GM12878 (cell line): ENCODE data around the gene DMBX1. TPM values are rescaled to one million over a fixed set of nuclear protein-coding genes. Genes with fewer than 3 reads are reported as not detected.

ENCODE experiments used
- ATAC-seq: fragments of 200-7000 bp; cut with Tn5 transposase; 3 replicates; pipeline ENCODE4 v1.9.1; 2020; ENCODE audit warnings: mild to moderate bottlenecking, moderate library complexity
- BruUV-seq: library from RNA; stranded (reverse); fragments of 400-500 nt; replicated peaks from 2 replicates; lab custom pipeline; 2021; lab: Mats Ljungman, UMichigan
- CTCF ChIA-PET: fragments of 300-600 bp; sonication (Branson Sonifier 250); formaldehyde crosslinking; extraction: SDS; loops from one replicate; lab custom pipeline; 2021; ENCODE audit warnings: inconsistent platforms; lab: Yijun Ruan, JAX
- POLR2A ChIA-PET: fragments of 350-600 bp; formaldehyde crosslinking; extraction: SDS; loops from one replicate; lab custom pipeline; 2021; ENCODE audit warnings: inconsistent platforms; lab: Charles Lee
- RAD21 ChIA-PET: fragments of 300-600 bp; sonication (Branson Sonifier 250); formaldehyde crosslinking; loops from one replicate; lab custom pipeline; 2023; ENCODE audit warnings: antibody characterized with exemption; ENCODE audit not compliant: unreplicated experiment; lab: Charles Lee
- SMC1A ChIA-PET: fragments of 300-600 bp; sonication (Branson Sonifier 250); formaldehyde crosslinking; loops from one replicate; lab custom pipeline; 2023; ENCODE audit not compliant: unreplicated experiment, uncharacterized antibody; lab: Charles Lee
- DNase-seq: peaks from one replicate; pipeline ENCODE4 v3.0.0-alpha.2; 2011; ENCODE audit warnings: low read depth, low spot score
- FAIRE-seq: peaks from 3 replicates; lab custom pipeline; 2011; peaks lifted over from hg19 to GRCh38; lab: Jason Lieb, UNC
- H2AFZ ChIP-seq: 2 replicates; pipeline ENCODE4 v1.6.0; 2011; ENCODE audit warnings: low read depth, low read length, control low read depth; ENCODE audit not compliant: control insufficient read depth
- H3K27ac ChIP-seq: 2 replicates; pipeline ENCODE4 v1.5.1; 2011; ENCODE audit warnings: control low read depth; ENCODE audit not compliant: control insufficient read depth, insufficient read depth
- H3K27me3 ChIP-seq, 2 experiments: replicated peaks in 1 of 2; 2 replicates each; pipeline versions ENCODE4 v1.6.0 to v1.6.1; 2011; ENCODE audit warnings: low read length in 1 of 2; ENCODE audit not compliant: control insufficient read depth in 2 of 2, insufficient read depth in 2 of 2
- H3K36me3 ChIP-seq, 2 experiments: 2 replicates each; pipeline ENCODE4 v1.5.1; 2011; ENCODE audit warnings: low read length in 1 of 2; ENCODE audit not compliant: control insufficient read depth in 2 of 2, insufficient read depth in 2 of 2
- H3K4me1 ChIP-seq: 2 replicates; pipeline ENCODE4 v1.6.1; 2011; ENCODE audit warnings: mild to moderate bottlenecking, low read length, moderate library complexity, mixed read lengths; ENCODE audit not compliant: control insufficient read depth, insufficient read depth
- H3K4me2 ChIP-seq: 2 replicates; pipeline ENCODE4 v1.6.0; 2011; ENCODE audit warnings: control low read depth; ENCODE audit not compliant: control insufficient read depth, insufficient read depth
- H3K4me3 ChIP-seq: fragments of 200-600 bp; sonication (generic); 2 replicates; pipeline ENCODE4 v1.5.1; 2016
- H3K79me2 ChIP-seq: 2 replicates; pipeline ENCODE4 v1.6.0; 2011; ENCODE audit warnings: low read length; ENCODE audit not compliant: control insufficient read depth, insufficient read depth
- H3K9ac ChIP-seq: 2 replicates; pipeline ENCODE4 v1.8.0; 2011; ENCODE audit warnings: low read length, control low read depth, mixed read lengths; ENCODE audit not compliant: control insufficient read depth, insufficient read depth
- H3K9me3 ChIP-seq: replicated peaks from 3 replicates; pipeline ENCODE4 v1.5.1; 2011; ENCODE audit warnings: mild to moderate bottlenecking, low read length; ENCODE audit not compliant: control insufficient read depth, insufficient read depth
- H4K20me1 ChIP-seq: 2 replicates; pipeline ENCODE4 v1.6.0; 2011; ENCODE audit not compliant: control insufficient read depth, insufficient read depth
- CHD4 ChIP-seq: fragments of 200-600 bp; sonication (generic); IDR thresholded peaks from 2 replicates; pipeline ENCODE4 v1.6.1; 2016; ENCODE audit warnings: mild to moderate bottlenecking
- CREM ChIP-seq: IDR thresholded peaks from 2 replicates; pipeline ENCODE4 v1.6.1; 2014; ENCODE audit warnings: antibody characterized with exemption, low read depth
- EGR1 ChIP-seq, 2 experiments: IDR thresholded peaks; 1 replicate in 1 of 2; 2 replicates in 1 of 2; pipeline ENCODE4 v1.6.1; 2011 to 2012; ENCODE audit warnings: low read depth in 2 of 2, low read length in 2 of 2, borderline replicate concordance in 1 of 2, mild to moderate bottlenecking in 1 of 2, moderate library complexity in 1 of 2
- EZH2 ChIP-seq: IDR thresholded peaks from 2 replicates; pipeline ENCODE4 v1.6.1; 2012; ENCODE audit warnings: low read depth, mild to moderate bottlenecking, control low read depth, inconsistent platforms, low read length, borderline replicate concordance; ENCODE audit not compliant: control insufficient read depth
- NFIC ChIP-seq: IDR thresholded peaks from 2 replicates; pipeline ENCODE4 v1.6.1; 2012; ENCODE audit warnings: low read depth, mild to moderate bottlenecking, inconsistent platforms, low read length, moderate library complexity
- NFYB ChIP-seq: IDR thresholded peaks from 2 replicates; pipeline ENCODE4 v1.6.1; 2011; ENCODE audit warnings: low read depth, mild to moderate bottlenecking, low read length, improper control_type of control experiment, moderate library complexity; ENCODE audit not compliant: insufficient read depth
- SMAD1 ChIP-seq: fragments of 450-650 bp; IDR thresholded peaks from 2 replicates; pipeline ENCODE4 v1.6.1; 2018; ENCODE audit warnings: mild to moderate bottlenecking, low read depth; ENCODE audit not compliant: partially characterized antibody
- TAF1 ChIP-seq: IDR thresholded peaks from 2 replicates; pipeline ENCODE4 v1.6.1; 2011; ENCODE audit warnings: mild to moderate bottlenecking, low read depth, low read length, borderline replicate concordance
- TBL1XR1 ChIP-seq: IDR thresholded peaks from 2 replicates; pipeline ENCODE4 v1.6.1; 2012; ENCODE audit warnings: low read depth, low read length, improper control_type of control experiment
- TCF12 ChIP-seq: IDR thresholded peaks from 2 replicates; pipeline ENCODE4 v1.6.1; 2011; ENCODE audit warnings: low read depth, mild to moderate bottlenecking, low read length
- TCF7 ChIP-seq: IDR thresholded peaks from 2 replicates; pipeline ENCODE4 v1.6.1; 2014; ENCODE audit warnings: antibody characterized with exemption, borderline replicate concordance
- YY1 ChIP-seq: IDR thresholded peaks from 2 replicates; pipeline ENCODE4 v1.6.1; 2011; ENCODE audit warnings: low read depth, mild to moderate bottlenecking, low read length
- ZBED1 ChIP-seq: IDR thresholded peaks from 2 replicates; pipeline ENCODE4 v1.6.1; 2016; ENCODE audit warnings: borderline replicate concordance
- ZSCAN29 ChIP-seq: fragments of 450-650 bp; IDR thresholded peaks from 2 replicates; pipeline ENCODE4 v1.6.1; 2017; ENCODE audit warnings: mild to moderate bottlenecking, moderate library complexity
- ZZZ3 ChIP-seq: IDR thresholded peaks from 2 replicates; pipeline ENCODE4 v1.6.1; 2011; ENCODE audit warnings: low read depth; ENCODE audit not compliant: control insufficient read depth, insufficient read length
- WGBS: methylation state at CpG from one replicate; pipeline ENCODE4 v1.1.6; 2016; ENCODE audit warnings: low lambda C conversion rate; ENCODE audit not compliant: insufficient replicate concordance, insufficient coverage; ENCODE audit errors: missing lambda C conversion rate; 5-methylcytosine and 5-hydroxymethylcytosine counted together
- in situ Hi-C: fragments of 300-500 bp; cut with MboI; formaldehyde crosslinking; loops from 9 replicates; pipeline ENCODE4 v1.14.3; 2018; ENCODE audit warnings: mixed read lengths
- intact Hi-C: fragments of 100-400 bp; cut with micrococcal nuclease; formaldehyde crosslinking; loops from one replicate; pipeline ENCODE4 v1.14.2; 2022; ENCODE audit not compliant: unreplicated experiment
- polyA plus RNA-seq, 11 experiments: library from polyadenylated mRNA; depleted of rRNA in 4 of 11; unstranded in 6 of 11; stranded (reverse) in 5 of 11; fragments of >200 nt; fragmentation: Nextera tagmentation in 4 of 11; fragmentation: Illumina TruSeq in 1 of 11; extraction: Ambion mirVana in 4 of 11; extraction: Trizol in 1 of 11; gene quantifications; 1 replicate in 1 of 11; 2 replicates in 10 of 11; pipeline versions ENCODE4 v1.2.1 to v1.2.3, GENCODE V29; 2011 to 2016; ENCODE audit warnings: inconsistent platforms in 2 of 11, missing spikeins in 2 of 11, low read depth in 1 of 11
- total RNA-seq, 4 experiments: library from RNA; depleted of rRNA in 3 of 4; stranded (reverse); fragments of >200 nt in 3 of 4; fragmentation: Illumina TruSeq in 1 of 4; extraction: Trizol in 1 of 4; gene quantifications; 2 replicates each; pipeline versions ENCODE4 v1.2.1 to v1.2.3, GENCODE V29; 2013 to 2021
- TF ChIP-seq, protein P1 (sequence below): fragments of 450-650 bp; IDR thresholded peaks from 2 replicates; pipeline ENCODE4 v1.6.1; 2016; ENCODE audit warnings: mild to moderate bottlenecking, moderate library complexity, borderline replicate concordance
- TF ChIP-seq, protein P2 (sequence below): IDR thresholded peaks from 2 replicates; pipeline ENCODE4 v1.6.1; 2012; ENCODE audit warnings: low read depth, low read length, improper control_type of control experiment

DMBX1 gene
- total and polyA plus RNA-seq, 10 of the 15 experiments (the other 5 are each of a cell fraction or from before 2014, with no cell fraction given), result 0.03 TPM; not detected in 9

DNA sequence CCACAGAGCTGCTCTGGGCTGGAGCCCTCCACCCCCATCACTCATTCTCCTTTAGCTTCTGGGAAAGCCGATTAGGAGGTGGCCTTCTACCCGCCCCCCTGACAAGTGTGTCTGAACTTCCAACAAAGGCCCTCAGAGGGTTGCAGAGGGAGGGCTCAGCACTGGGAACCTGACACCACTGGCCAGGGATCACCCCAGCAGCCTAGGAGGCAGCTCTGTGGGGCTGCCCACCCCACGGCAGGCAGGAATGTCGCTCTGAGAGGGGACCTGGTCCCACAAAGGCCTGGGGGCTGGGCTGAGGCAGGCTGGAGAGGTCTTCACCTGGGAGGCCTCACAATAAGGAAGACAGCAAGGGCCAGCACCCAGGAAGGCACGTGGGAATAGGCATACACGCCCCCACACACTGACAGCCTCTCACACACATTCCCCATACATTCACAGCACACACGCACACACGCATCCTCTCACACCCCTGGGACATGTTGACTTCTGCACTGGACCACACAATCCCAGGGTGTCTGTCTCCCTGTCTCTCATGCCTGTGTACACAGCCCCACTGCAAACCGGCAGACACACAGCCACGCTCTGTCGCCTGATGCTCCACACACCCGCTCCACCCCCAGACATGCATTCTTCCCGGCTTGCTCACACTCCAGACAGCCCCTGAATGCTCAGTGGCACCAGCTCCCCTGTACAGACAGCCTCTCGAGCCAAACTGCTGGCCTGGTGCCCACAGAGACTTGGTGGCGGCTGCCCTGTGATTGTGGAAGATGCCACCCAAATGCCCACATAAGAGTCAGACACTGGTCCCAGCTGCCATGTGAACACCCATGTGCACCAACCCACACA is 30.7 kb downstream of the DMBX1 start (continued):
- TF ChIP-seq TAF1 (no peak), ZZZ3 (no peak), NFYB (no peak), NFIC (no peak), CHD4 (no peak)

DNA sequence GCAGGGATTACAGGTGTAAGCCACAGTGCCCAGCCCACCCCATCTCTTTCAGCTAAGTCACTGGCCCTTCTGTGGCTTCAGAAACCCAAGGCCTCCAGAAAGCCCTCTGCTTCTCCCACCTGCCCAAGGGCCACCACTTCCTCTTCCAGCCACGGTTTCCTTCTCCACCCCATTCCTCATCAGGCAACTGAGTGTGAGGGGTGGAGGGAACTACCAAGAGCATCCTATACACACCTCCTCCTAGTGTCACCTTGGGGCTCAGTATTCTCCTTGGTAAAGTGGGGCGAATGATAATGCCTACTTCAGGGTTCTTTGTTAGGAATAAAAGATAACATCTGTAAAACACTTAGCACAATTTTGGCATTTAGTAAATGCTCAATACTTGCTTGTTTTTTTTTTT is 31.8 kb downstream of the DMBX1 start:
- no peak overlapping the region for H3K4me3 ChIP-seq
- peaks cover 12% of the 10 kb centered on the region for H3K4me1 ChIP-seq
- DNase-seq, result no peak
- ChIA-PET CTCF (interaction anchor here (1.4 to 1.8 kb wide), 3 partner anchors 10 to 74 kb away, joined by 3 to 9 read pairs (median 8); no protein-coding TSS in a partner anchor), SMC1A (interaction anchor here (1.1 kb wide), 1 partner anchor 44 kb away, joined by 4 read pairs; no protein-coding TSS in a partner anchor), POLR2A (interaction anchor here (0.7 kb wide), 1 partner anchor 85 kb away, joined by 3 read pairs; no protein-coding TSS in a partner anchor), RAD21 (no interaction called here)
- intact Hi-C loops, result no loop called here
- no peak for ATAC-seq
- H3K9me3 ChIP-seq, result no peaks in the 10 kb centered on the region
- H3K79me2 ChIP-seq, result no peaks in the 10 kb centered on the region
- FAIRE-seq, result no peak
- WGBS, result 45% methylated on average over 2 of the region's 2 CpGs
- H3K27ac ChIP-seq, result no peak overlapping the region
- no peak overlapping the region for H3K9ac ChIP-seq
- H3K36me3 ChIP-seq, result no peaks in the 10 kb centered on the region
- no peaks in the 10 kb centered on the region for H4K20me1 ChIP-seq
- in situ Hi-C loops, result no loop called here
- no peak for TF ChIP-seq CREM
- TF ChIP-seq TCF7, result no peak
- TF ChIP-seq, protein P1, sequence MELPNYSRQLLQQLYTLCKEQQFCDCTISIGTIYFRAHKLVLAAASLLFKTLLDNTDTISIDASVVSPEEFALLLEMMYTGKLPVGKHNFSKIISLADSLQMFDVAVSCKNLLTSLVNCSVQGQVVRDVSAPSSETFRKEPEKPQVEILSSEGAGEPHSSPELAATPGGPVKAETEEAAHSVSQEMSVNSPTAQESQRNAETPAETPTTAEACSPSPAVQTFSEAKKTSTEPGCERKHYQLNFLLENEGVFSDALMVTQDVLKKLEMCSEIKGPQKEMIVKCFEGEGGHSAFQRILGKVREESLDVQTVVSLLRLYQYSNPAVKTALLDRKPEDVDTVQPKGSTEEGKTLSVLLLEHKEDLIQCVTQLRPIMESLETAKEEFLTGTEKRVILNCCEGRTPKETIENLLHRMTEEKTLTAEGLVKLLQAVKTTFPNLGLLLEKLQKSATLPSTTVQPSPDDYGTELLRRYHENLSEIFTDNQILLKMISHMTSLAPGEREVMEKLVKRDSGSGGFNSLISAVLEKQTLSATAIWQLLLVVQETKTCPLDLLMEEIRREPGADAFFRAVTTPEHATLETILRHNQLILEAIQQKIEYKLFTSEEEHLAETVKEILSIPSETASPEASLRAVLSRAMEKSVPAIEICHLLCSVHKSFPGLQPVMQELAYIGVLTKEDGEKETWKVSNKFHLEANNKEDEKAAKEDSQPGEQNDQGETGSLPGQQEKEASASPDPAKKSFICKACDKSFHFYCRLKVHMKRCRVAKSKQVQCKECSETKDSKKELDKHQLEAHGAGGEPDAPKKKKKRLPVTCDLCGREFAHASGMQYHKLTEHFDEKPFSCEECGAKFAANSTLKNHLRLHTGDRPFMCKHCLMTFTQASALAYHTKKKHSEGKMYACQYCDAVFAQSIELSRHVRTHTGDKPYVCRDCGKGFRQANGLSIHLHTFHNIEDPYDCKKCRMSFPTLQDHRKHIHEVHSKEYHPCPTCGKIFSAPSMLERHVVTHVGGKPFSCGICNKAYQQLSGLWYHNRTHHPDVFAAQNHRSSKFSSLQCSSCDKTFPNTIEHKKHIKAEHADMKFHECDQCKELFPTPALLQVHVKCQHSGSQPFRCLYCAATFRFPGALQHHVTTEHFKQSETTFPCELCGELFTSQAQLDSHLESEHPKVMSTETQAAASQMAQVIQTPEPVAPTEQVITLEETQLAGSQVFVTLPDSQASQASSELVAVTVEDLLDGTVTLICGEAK, result no peak
- no peak for TF ChIP-seq ZSCAN29
- TF ChIP-seq TCF12, result no peak
- TF ChIP-seq EGR1 (IDR thresholded peaks at IDR 0.05; ENCODE audit: borderline replicate concordance in 1 of 2, low read depth in 2 of 2, low read length in 2 of 2), result no peak
- TF ChIP-seq, protein P2, sequence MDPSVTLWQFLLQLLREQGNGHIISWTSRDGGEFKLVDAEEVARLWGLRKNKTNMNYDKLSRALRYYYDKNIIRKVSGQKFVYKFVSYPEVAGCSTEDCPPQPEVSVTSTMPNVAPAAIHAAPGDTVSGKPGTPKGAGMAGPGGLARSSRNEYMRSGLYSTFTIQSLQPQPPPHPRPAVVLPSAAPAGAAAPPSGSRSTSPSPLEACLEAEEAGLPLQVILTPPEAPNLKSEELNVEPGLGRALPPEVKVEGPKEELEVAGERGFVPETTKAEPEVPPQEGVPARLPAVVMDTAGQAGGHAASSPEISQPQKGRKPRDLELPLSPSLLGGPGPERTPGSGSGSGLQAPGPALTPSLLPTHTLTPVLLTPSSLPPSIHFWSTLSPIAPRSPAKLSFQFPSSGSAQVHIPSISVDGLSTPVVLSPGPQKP, result no peak
- TF ChIP-seq ZBED1, result no peak
- TF ChIP-seq YY1, result no peak
- no peak for TF ChIP-seq SMAD1
- no peak for TF ChIP-seq TBL1XR1
- no peak for TF ChIP-seq EZH2
- BruUV-seq, result no TSS peak
- H2AFZ ChIP-seq, result no peak overlapping the region
- peaks cover 0 to 2% of the 10 kb centered on the region in 2 experiments; a peak in 1 of 4 replicates for H3K27me3 ChIP-seq
- no peak overlapping the region for H3K4me2 ChIP-seq
